HG03354 (cell line): ENCODE measurements around the gene PROX2.

ENCODE experiments used
- ATAC-seq: cut with Tn5 transposase; IDR thresholded peaks from one replicate; pipeline ENCODE4 v1.9.1; 2021; ENCODE audit warnings: mild to moderate bottlenecking; ENCODE audit not compliant: unreplicated experiment, poor library complexity, severe bottlenecking

The PROX2 gene

GRCh38 chr14:74882103-74882920 lies 6.4 kb upstream of the PROX2 start:
- peak; percentile 50 for ATAC-seq

- ATAC-seq: peak; percentile 93
These were observed 5.6 kb upstream of the PROX2 start, which contains the start of gene DLST for GRCh38 chr14:74881431-74882102. Gene DLST (plus strand): TSS chr14:74881916. CDS start chr14:74881954, 38 bp downstream.

- ATAC-seq: no peak
These were observed 3.7 kb upstream of the PROX2 start for GRCh38 chr14:74879427-74880182.

- no peak for ATAC-seq
These were observed 741 bp downstream of the PROX2 start for GRCh38 chr14:74875204-74875603.

GRCh38 chr14:74871819-74872218 lies 4.1 kb downstream of the PROX2 start:
- no peak for ATAC-seq

- no peak for ATAC-seq
These were observed 7.2 kb downstream of the PROX2 start for GRCh38 chr14:74868739-74869138.

GRCh38 chr14:74867673-74868072 lies 8.3 kb downstream of the PROX2 start:
- no peak for ATAC-seq

GRCh38 chr14:74866708-74867389 lies 9.1 kb downstream of the PROX2 start:
- ATAC-seq: no peak

GRCh38 chr14:74865156-74865555 lies 10.8 kb downstream of the PROX2 start:
- ATAC-seq: no peak

- no peak for ATAC-seq
These were observed 11.7 kb downstream of the PROX2 start for GRCh38 chr14:74864198-74864597.

- ATAC-seq: no peak
These were observed 12.7 kb downstream of the PROX2 start for GRCh38 chr14:74863274-74863673.

- ATAC-seq: no peak
These were observed 14.2 kb downstream of the PROX2 start for GRCh38 chr14:74861734-74862090.

GRCh38 chr14:74860899-74861733 lies 14.8 kb downstream of the PROX2 start:
- no peak for ATAC-seq

GRCh38 chr14:74859757-74860552 lies 16.0 kb downstream of the PROX2 start:
- no peak for ATAC-seq

- no peak for ATAC-seq
These were observed 17.9 kb downstream of the PROX2 start for GRCh38 chr14:74858022-74858421.

GRCh38 chr14:74856366-74856765 lies 19.6 kb downstream of the PROX2 start:
- ATAC-seq: no peak

- ATAC-seq: no peak
These were observed 20.0 kb downstream of the PROX2 start for GRCh38 chr14:74855945-74856344.

GRCh38 chr14:74855021-74855420 lies 20.9 kb downstream of the PROX2 start:
- ATAC-seq: no peak
